NB4 (cell line): ENCODE data around the gene APIP.

Experiments used
- POLR2A ChIP-seq: IDR thresholded peaks from 2 replicates; pipeline ENCODE4 v1.6.1; 2011; ENCODE audit warnings: mild to moderate bottlenecking; ENCODE audit not compliant: insufficient read length; ENCODE audit errors: extremely low read depth
- TF ChIP-seq, protein P1 (sequence below): IDR thresholded peaks from one replicate; pipeline ENCODE4 v1.5.1; 2012; ENCODE audit warnings: low read depth, low read length

DNA sequence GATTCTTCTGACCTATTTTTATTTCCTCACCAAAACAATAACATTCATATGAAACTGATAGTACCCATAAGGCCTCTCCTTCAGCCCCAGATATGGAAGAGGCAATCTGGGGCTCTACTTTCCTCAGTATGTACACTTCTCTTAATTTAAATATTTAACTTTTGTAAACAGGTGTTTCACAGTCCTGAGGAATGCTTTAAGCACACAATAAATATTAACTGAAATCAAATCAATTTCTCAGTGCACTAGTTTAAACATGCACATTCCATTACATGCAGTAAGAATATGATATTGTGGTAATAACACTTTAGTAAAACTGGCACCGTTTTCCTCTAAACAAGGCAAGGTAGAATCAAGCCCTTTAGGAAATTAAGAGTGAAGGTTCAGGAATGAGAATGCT is 28.9 kb downstream of the APIP start:
- TF ChIP-seq, protein P1, sequence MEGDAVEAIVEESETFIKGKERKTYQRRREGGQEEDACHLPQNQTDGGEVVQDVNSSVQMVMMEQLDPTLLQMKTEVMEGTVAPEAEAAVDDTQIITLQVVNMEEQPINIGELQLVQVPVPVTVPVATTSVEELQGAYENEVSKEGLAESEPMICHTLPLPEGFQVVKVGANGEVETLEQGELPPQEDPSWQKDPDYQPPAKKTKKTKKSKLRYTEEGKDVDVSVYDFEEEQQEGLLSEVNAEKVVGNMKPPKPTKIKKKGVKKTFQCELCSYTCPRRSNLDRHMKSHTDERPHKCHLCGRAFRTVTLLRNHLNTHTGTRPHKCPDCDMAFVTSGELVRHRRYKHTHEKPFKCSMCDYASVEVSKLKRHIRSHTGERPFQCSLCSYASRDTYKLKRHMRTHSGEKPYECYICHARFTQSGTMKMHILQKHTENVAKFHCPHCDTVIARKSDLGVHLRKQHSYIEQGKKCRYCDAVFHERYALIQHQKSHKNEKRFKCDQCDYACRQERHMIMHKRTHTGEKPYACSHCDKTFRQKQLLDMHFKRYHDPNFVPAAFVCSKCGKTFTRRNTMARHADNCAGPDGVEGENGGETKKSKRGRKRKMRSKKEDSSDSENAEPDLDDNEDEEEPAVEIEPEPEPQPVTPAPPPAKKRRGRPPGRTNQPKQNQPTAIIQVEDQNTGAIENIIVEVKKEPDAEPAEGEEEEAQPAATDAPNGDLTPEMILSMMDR: no peak
- no peak for TF ChIP-seq POLR2A
